DMS 273 (cell line): ENCODE results near the gene TEDC2.
A peak's percentile ranks its signal among the peaks of the same experiment; 100 is the strongest.
"Not testable (repeated sequence)": the region's sequence is repeated elsewhere in the genome, so short reads cannot be mapped to it uniquely, and the experiment has no call there.

Source experiments
- DNase-seq: peaks from one replicate; lab custom pipeline; 2025; ENCODE audit not compliant: unreplicated experiment; lab: John Stamatoyannopoulos, UW

Gene TEDC2

GRCh38 chr16:2459647-2460390, at the start of gene TEDC2:
Gene TEDC2 (plus strand): TSS chr16:2460109. CDS start chr16:2460145, 36 bp downstream.
- DNase-seq = peak; percentile 99

GRCh38 chr16:2415085-2415484, 44.8 kb upstream of the TEDC2 start:
- no peak for DNase-seq

- DNase-seq = no peak
Observed at GRCh38 chr16:2420035-2420434, 39.9 kb upstream of the TEDC2 start.

GRCh38 chr16:2422123-2422867, 37.6 kb upstream of the TEDC2 start:
- peak; percentile 38 for DNase-seq

GRCh38 chr16:2424061-2425007, 35.6 kb upstream of the TEDC2 start:
- no peak for DNase-seq

GRCh38 chr16:2425008-2425518, 34.8 kb upstream of the TEDC2 start:
- DNase-seq = peak; percentile 73

- no peak for DNase-seq
Observed at GRCh38 chr16:2425825-2426430, 34.0 kb upstream of the TEDC2 start.

- DNase-seq = no peak
Observed at GRCh38 chr16:2426941-2427361, 33.0 kb upstream of the TEDC2 start.

GRCh38 chr16:2427526-2427925, 32.4 kb upstream of the TEDC2 start:
- no peak for DNase-seq

GRCh38 chr16:2428051-2428783, 31.7 kb upstream of the TEDC2 start:
- DNase-seq = peak; percentile 60

- DNase-seq = no peak
Observed at GRCh38 chr16:2428784-2429033, 31.2 kb upstream of the TEDC2 start.

- DNase-seq = peak; percentile 99
Observed at GRCh38 chr16:2429034-2429770, 30.7 kb upstream of the TEDC2 start, which contains the start of gene CCNF. Gene CCNF (plus strand): TSS chr16:2429447. CDS start chr16:2429482, 35 bp downstream.

- DNase-seq = peak; percentile 44
Observed at GRCh38 chr16:2429771-2430663, 29.9 kb upstream of the TEDC2 start.

GRCh38 chr16:2432286-2432685, 27.6 kb upstream of the TEDC2 start:
- DNase-seq = no peak

GRCh38 chr16:2432801-2433505, 27.0 kb upstream of the TEDC2 start:
- no peak for DNase-seq

- not testable (repeated sequence) for DNase-seq
Observed at GRCh38 chr16:2435236-2435635, 24.7 kb upstream of the TEDC2 start.

- DNase-seq = no peak
Observed at GRCh38 chr16:2436110-2436509, 23.8 kb upstream of the TEDC2 start.
